K562 (cell line): ENCODE results near the gene LLGL1. TPM values are rescaled to one million over a fixed set of nuclear protein-coding genes. Genes with fewer than 3 reads are reported as not detected.

Source experiments
- ATAC-seq: fragments of 200-7000 bp; cut with Tn5 transposase; 3 replicates; pipeline ENCODE4 v1.9.1; 2020; ENCODE audit warnings: moderate library complexity
- BruUV-seq: library from RNA; stranded (reverse); fragments of 400-500 nt; replicated peaks from 2 replicates; lab custom pipeline; 2021; lab: Mats Ljungman, UMichigan
- CTCF ChIA-PET: fragments of 300-600 bp; formaldehyde crosslinking; extraction: SDS; loops from one replicate; lab custom pipeline; 2021; ENCODE audit warnings: low intra/inter-chr PET ratio; lab: Yijun Ruan, JAX
- POLR2A ChIA-PET: fragments of 300-600, 350-650 bp; sonication (Branson Sonifier 250); formaldehyde crosslinking; extraction: SDS; loops from one replicate; lab custom pipeline; 2021; ENCODE audit warnings: antibody characterized with exemption, inconsistent platforms; lab: Yijun Ruan, JAX
- DNase-seq, 4 experiments: peaks; one replicate each; pipeline versions ENCODE4 v3.0.0 to v3.0.0-alpha.2; 2011 to 2018; ENCODE audit warnings: low spot score in 3 of 4, mixed read lengths in 3 of 4; ENCODE audit errors: extremely low read depth in 1 of 4
- FAIRE-seq: peaks from 2 replicates; lab custom pipeline; 2011; peaks lifted over from hg19 to GRCh38; lab: Jason Lieb, UNC
- H2AFZ ChIP-seq: 2 replicates; pipeline ENCODE4 v1.6.0; 2011; ENCODE audit warnings: low read depth, low read length, control low read depth, inconsistent platforms
- H3K27ac ChIP-seq: fragments of 200-600 bp; 3 replicates; pipeline ENCODE4 v1.8.0; 2011; ENCODE audit warnings: low read depth, mild to moderate bottlenecking, control low read depth, inconsistent platforms, low read length, moderate library complexity, mixed read lengths; ENCODE audit errors: extremely low read depth
- H3K27me3 ChIP-seq, 2 experiments: fragments of 300-600 bp in 1 of 2; 2 replicates in 1 of 2; 3 replicates in 1 of 2; pipeline versions ENCODE4 v1.6.0 to v1.8.0; 2011; ENCODE audit warnings: inconsistent platforms in 2 of 2, low read length in 2 of 2, mild to moderate bottlenecking in 1 of 2, mixed read lengths in 1 of 2, moderate library complexity in 1 of 2; ENCODE audit not compliant: control insufficient read depth in 2 of 2, insufficient read depth in 2 of 2
- H3K36me3 ChIP-seq: fragments of 300-600 bp; 3 replicates; pipeline ENCODE4 v1.8.0; 2011; ENCODE audit warnings: mild to moderate bottlenecking, low read length, inconsistent platforms; ENCODE audit not compliant: control insufficient read depth, insufficient read depth
- H3K4me1 ChIP-seq, 2 experiments: fragments of 200-600 bp in 1 of 2; replicated peaks in 1 of 2; 2 replicates in 1 of 2; 3 replicates in 1 of 2; pipeline versions ENCODE4 v1.5.1 to v1.8.0; 2011; ENCODE audit warnings: inconsistent platforms in 2 of 2, low read length in 2 of 2, mild to moderate bottlenecking in 1 of 2, mixed read lengths in 1 of 2, moderate library complexity in 1 of 2; ENCODE audit not compliant: control insufficient read depth in 2 of 2, insufficient read depth in 2 of 2
- H3K4me2 ChIP-seq: 2 replicates; pipeline ENCODE4 v1.6.1; 2011; ENCODE audit warnings: low read length, control low read depth, inconsistent platforms, mixed read lengths; ENCODE audit not compliant: insufficient read depth
- H3K4me3 ChIP-seq: fragments of 200-600 bp; sonication (generic), shearing (Covaris generic); 2 replicates; pipeline ENCODE4 v1.5.1; 2016; ENCODE audit warnings: control low read depth, inconsistent platforms
- H3K79me2 ChIP-seq: fragments of 200-600 bp; 3 replicates; pipeline ENCODE4 v1.8.0; 2011; ENCODE audit warnings: low read length, inconsistent platforms; ENCODE audit not compliant: control insufficient read depth, insufficient read depth
- H3K9ac ChIP-seq, 2 experiments: 2 replicates each; pipeline versions ENCODE4 v1.6.0 to v1.6.1; 2011; ENCODE audit warnings: low read depth in 2 of 2, low read length in 2 of 2, control low read depth in 1 of 2, inconsistent platforms in 1 of 2, mild to moderate bottlenecking in 1 of 2, mixed read lengths in 1 of 2; ENCODE audit not compliant: insufficient read depth in 1 of 2
- H3K9me1 ChIP-seq: one replicate; pipeline ENCODE4 v1.6.0; 2011; ENCODE audit warnings: inconsistent platforms, mild to moderate bottlenecking, low read length, moderate library complexity; ENCODE audit not compliant: control insufficient read depth, insufficient read depth
- H3K9me3 ChIP-seq: replicated peaks from 2 replicates; pipeline ENCODE4 v1.5.1; 2011; ENCODE audit warnings: low read depth, low read length, inconsistent platforms; ENCODE audit not compliant: control insufficient read depth, insufficient read depth
- H4K20me1 ChIP-seq: replicated peaks from 2 replicates; pipeline ENCODE4 v1.6.1; 2011; ENCODE audit warnings: low read length, inconsistent platforms, mixed read lengths; ENCODE audit not compliant: control insufficient read depth, insufficient read depth
- BCL6 ChIP-seq: fragments of 250-450 bp; sonication (Bioruptor Pico); IDR thresholded peaks from 2 replicates; pipeline ENCODE4 v1.4.0; 2020
- HNRNPUL1 ChIP-seq: fragments of 200-400 bp; formaldehyde crosslinking; IDR thresholded peaks from 2 replicates; pipeline ENCODE4 v1.6.1; 2017; ENCODE audit warnings: low read length
- SNRNP70 ChIP-seq: fragments of 200-400 bp; formaldehyde crosslinking; optimal IDR thresholded peaks from 2 replicates; pipeline ENCODE3; 2017; ENCODE audit warnings: low read depth, low read length
- TSC22D4 ChIP-seq: fragments of 450-650 bp; IDR thresholded peaks from 2 replicates; pipeline ENCODE4 v1.6.1; 2016; ENCODE audit warnings: missing genetic modification characterization, missing biosample characterization, control low read depth
- ZBTB7A ChIP-seq: IDR thresholded peaks from 2 replicates; pipeline ENCODE4 v1.6.1; 2011; ENCODE audit warnings: low read depth, mild to moderate bottlenecking, low read length, moderate library complexity, borderline replicate concordance; ENCODE audit not compliant: control insufficient read depth
- WGBS: fragments of 100-300 bp; shearing (Covaris generic); methylation state at CpG from one replicate; pipeline ENCODE4 v1.1.6; 2016; ENCODE audit warnings: low coverage, mixed read lengths; ENCODE audit not compliant: insufficient coverage; ENCODE audit errors: missing lambda C conversion rate; 5-methylcytosine and 5-hydroxymethylcytosine counted together
- in situ Hi-C: fragments of 300-500 bp; cut with MboI; formaldehyde crosslinking; loops from 4 replicates; pipeline ENCODE4 v1.15.0; 2018; ENCODE audit warnings: inconsistent platforms, mixed read lengths
- intact Hi-C: fragments of 100-400 bp; cut with micrococcal nuclease; formaldehyde crosslinking; loops from 2 replicates; pipeline ENCODE4 v1.14.2; 2022
- polyA plus RNA-seq, 8 experiments: library from polyadenylated mRNA; depleted of rRNA in 4 of 8; stranded (reverse) in 5 of 8; unstranded in 3 of 8; fragments of >200 nt; fragmentation: Nextera tagmentation in 2 of 8; fragmentation: Illumina TruSeq in 1 of 8; extraction: Ambion mirVana in 2 of 8; extraction: Trizol in 1 of 8; gene quantifications; 2 replicates each; pipeline versions ENCODE4 v1.2.1 to v1.2.3, GENCODE V29; 2011 to 2014; ENCODE audit warnings: inconsistent platforms in 1 of 8, missing spikeins in 1 of 8
- total RNA-seq, 7 experiments: library from RNA; depleted of rRNA in 6 of 7; stranded (reverse); fragments of >200 nt in 6 of 7; fragmentation: Illumina TruSeq in 2 of 7; extraction: Trizol in 2 of 7; gene quantifications; 2 replicates each; pipeline versions ENCODE4 v1.2.1 to v1.2.3, GENCODE V29; 2011 to 2021; ENCODE audit warnings: low replicate concordance in 1 of 7
- TF ChIP-seq, protein P1 (sequence below), 2 experiments: fragments of 450-650 bp; IDR thresholded peaks; 2 replicates each; pipeline ENCODE4 v1.6.1; 2016; ENCODE audit warnings: mild to moderate bottlenecking in 2 of 2, borderline replicate concordance in 1 of 2, low read depth in 1 of 2, moderate library complexity in 1 of 2
- TF ChIP-seq, protein P2 (sequence below): fragments of 450-650 bp; IDR thresholded peaks from 2 replicates; pipeline ENCODE4 v1.6.1; 2016; ENCODE audit warnings: mild to moderate bottlenecking
- TF ChIP-seq, protein P3 (sequence below): fragments of 450-650 bp; formaldehyde crosslinking; IDR thresholded peaks from 2 replicates; pipeline ENCODE4 v1.4.0; 2020; ENCODE audit warnings: mild to moderate bottlenecking, moderate library complexity

LLGL1 gene
- total and polyA plus RNA-seq, 9 of the 15 experiments (the other 6 are each of a cell fraction or from before 2014, with no cell fraction given) = 0.11 to 12.9 (median 5.3) TPM; not detected in 1

DNA sequence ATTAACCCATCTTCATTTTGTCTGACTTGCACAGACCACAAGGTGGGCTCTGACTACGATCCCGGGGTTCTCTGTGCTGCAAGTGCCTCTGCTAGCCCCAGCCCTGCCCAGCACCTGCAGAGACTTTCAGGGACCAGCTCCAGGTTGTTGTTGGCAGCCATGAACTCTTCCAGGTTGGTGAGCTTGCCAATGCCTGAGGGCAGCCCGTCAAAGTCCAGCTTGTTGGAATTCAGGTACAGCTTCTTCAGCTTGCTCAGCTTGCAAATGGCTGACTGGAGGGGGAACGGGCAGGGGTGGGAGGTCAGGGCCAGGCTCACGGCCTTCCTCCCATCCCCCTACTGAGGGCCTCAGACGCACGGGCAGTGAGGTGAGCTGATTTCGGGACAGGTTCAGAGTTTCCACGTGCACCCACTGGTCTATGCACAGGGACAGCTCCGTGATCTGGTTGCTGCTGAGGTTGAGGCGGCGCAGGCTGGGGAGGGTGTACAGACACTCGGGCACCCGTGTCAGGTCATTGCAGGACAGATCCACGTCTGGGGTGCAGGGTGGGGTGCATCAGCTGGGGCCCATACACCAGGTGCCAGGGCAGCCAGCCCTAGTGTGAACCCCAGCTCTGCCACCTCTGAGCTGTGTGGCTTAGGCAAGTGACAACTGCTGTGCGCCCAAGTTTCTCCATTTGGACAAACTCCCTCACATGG is 27.9 kb downstream of the LLGL1 start:
- peaks cover 6 to 22% of the 10 kb centered on the region in 2 experiments; a peak in 3 of 5 replicates for H3K4me1 ChIP-seq
- BruUV-seq = no TSS peak
- peaks cover 59% of the 10 kb centered on the region; the same call in 1 of the 3 replicates for H3K36me3 ChIP-seq
- no peak overlapping the region for H3K27ac ChIP-seq
- in situ Hi-C loops (no loop called here), intact Hi-C loops (no loop called here)
- H3K4me3 ChIP-seq = no peak overlapping the region
- ATAC-seq (no peak), FAIRE-seq (no peak), DNase-seq (no peak)
- no peaks in the 10 kb centered on the region for H3K9me1 ChIP-seq
- 0 out of 2 replicates have a peak, but pooled peaks cover 1% of the 10 kb centered on the region for H4K20me1 ChIP-seq
- no peak overlapping the region for H2AFZ ChIP-seq
- H3K9me3 ChIP-seq = no peaks in the 10 kb centered on the region
- POLR2A ChIA-PET = interaction anchor here (0.6 kb wide), 1 partner anchor 465 kb away, joined by 4 read pairs; no protein-coding TSS in a partner anchor
- H3K27me3 ChIP-seq = no peaks in the 10 kb centered on the region
- WGBS = 96% methylated on average over 9 of the region's 16 CpGs
- H3K9ac ChIP-seq = no peak overlapping the region; a peak in 1 of 4 replicates
- CTCF ChIA-PET = no interaction called here
- no peak overlapping the region for H3K4me2 ChIP-seq
- H3K79me2 ChIP-seq = peaks cover 16% of the 10 kb centered on the region
- TF ChIP-seq, protein P1, sequence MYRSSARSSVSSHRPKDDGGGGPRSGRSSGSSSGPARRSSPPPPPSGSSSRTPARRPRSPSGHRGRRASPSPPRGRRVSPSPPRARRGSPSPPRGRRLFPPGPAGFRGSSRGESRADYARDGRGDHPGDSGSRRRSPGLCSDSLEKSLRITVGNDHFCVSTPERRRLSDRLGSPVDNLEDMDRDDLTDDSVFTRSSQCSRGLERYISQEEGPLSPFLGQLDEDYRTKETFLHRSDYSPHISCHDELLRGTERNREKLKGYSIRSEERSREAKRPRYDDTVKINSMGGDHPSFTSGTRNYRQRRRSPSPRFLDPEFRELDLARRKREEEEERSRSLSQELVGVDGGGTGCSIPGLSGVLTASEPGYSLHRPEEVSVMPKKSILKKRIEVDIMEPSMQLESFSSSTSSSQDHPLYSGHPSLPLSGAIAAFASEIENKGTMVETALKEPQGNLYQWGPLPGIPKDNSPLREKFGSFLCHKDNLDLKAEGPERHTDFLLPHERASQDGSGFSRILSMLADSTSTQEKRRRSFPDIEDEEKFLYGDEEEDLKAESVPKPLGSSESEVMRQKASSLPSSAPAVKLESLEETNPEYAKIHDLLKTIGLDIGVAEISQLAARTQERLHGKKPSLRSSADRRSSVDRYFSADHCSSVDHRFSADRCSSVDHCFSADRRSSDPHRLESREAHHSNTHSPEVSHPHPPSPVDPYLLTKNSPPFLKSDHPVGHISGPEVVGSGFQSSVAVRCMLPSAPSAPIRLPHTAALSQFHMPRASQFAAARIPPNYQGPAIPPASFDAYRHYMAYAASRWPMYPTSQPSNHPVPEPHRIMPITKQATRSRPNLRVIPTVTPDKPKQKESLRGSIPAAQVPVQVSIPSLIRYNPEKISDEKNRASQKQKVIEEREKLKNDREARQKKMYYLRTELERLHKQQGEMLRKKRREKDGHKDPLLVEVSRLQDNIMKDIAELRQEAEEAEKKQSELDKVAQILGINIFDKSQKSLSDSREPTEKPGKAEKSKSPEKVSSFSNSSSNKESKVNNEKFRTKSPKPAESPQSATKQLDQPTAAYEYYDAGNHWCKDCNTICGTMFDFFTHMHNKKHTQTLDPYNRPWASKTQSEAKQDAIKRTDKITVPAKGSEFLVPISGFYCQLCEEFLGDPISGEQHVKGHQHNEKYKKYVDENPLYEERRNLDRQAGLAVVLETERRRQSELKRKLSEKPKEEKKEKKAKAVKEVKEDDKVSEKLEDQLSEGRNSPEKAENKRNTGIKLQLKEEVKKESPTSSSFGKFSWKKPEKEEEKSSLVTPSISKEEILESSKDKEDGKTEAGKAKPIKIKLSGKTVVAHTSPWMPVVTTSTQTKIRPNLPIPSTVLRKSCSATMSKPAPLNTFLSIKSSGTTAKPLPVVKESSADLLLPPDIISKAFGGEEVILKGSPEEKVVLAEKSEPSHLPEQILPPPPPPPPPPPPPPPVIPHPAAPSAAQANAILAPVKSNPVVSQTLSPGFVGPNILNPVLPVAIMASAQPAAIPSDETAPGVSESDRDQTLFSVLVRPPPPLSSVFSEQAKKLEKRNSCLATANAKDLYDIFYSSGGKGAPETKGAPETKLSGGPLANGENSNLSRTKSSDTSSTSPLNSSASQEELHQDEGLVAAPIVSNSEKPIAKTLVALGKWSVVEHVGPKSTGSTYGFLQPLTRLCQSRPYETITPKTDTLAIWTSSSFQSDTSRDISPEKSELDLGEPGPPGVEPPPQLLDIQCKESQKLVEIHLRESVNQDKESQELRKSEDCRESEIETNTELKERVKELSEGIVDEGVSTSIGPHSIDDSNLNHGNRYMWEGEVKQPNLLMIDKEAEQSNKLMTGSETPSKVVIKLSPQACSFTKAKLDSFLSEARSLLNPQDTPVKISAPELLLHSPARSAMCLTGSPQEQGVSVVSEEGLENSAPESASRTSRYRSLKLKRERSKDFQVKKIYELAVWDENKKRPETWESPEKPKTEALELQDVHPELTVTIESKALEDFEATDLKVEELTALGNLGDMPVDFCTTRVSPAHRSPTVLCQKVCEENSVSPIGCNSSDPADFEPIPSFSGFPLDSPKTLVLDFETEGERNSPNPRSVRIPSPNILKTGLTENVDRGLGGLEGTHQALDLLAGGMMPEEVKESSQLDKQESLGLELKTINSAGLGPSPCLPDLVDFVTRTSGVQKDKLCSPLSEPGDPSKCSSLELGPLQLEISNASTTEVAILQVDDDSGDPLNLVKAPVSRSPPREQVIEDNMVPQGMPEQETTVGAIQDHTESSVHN (IDR thresholded peaks at IDR 0.05; ENCODE audit: borderline replicate concordance in 1 of 2, low read depth in 1 of 2) = no peak
- no peak for TF ChIP-seq ZBTB7A
- TF ChIP-seq SNRNP70 = no peak
- no peak for TF ChIP-seq TSC22D4 (tag)
- no peak for TF ChIP-seq BCL6
- no peak for TF ChIP-seq HNRNPUL1
- TF ChIP-seq, protein P2, sequence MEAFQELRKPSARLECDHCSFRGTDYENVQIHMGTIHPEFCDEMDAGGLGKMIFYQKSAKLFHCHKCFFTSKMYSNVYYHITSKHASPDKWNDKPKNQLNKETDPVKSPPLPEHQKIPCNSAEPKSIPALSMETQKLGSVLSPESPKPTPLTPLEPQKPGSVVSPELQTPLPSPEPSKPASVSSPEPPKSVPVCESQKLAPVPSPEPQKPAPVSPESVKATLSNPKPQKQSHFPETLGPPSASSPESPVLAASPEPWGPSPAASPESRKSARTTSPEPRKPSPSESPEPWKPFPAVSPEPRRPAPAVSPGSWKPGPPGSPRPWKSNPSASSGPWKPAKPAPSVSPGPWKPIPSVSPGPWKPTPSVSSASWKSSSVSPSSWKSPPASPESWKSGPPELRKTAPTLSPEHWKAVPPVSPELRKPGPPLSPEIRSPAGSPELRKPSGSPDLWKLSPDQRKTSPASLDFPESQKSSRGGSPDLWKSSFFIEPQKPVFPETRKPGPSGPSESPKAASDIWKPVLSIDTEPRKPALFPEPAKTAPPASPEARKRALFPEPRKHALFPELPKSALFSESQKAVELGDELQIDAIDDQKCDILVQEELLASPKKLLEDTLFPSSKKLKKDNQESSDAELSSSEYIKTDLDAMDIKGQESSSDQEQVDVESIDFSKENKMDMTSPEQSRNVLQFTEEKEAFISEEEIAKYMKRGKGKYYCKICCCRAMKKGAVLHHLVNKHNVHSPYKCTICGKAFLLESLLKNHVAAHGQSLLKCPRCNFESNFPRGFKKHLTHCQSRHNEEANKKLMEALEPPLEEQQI = no peak
- TF ChIP-seq, protein P3, sequence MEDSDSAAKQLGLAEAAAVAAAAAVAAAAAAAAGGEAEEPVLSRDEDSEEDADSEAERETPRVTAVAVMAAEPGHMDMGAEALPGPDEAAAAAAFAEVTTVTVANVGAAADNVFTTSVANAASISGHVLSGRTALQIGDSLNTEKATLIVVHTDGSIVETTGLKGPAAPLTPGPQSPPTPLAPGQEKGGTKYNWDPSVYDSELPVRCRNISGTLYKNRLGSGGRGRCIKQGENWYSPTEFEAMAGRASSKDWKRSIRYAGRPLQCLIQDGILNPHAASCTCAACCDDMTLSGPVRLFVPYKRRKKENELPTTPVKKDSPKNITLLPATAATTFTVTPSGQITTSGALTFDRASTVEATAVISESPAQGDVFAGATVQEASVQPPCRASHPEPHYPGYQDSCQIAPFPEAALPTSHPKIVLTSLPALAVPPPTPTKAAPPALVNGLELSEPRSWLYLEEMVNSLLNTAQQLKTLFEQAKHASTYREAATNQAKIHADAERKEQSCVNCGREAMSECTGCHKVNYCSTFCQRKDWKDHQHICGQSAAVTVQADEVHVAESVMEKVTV = no peak
